A673 (cell line): ENCODE measurements around the gene TACC3. TPM values are rescaled to one million over a fixed set of nuclear protein-coding genes. Genes with fewer than 3 reads are reported as not detected.

Experiments used
- BruUV-seq: library from RNA; stranded (reverse); fragments of 400-500 nt; replicated peaks from 2 replicates; lab custom pipeline; 2021; lab: Mats Ljungman, UMichigan
- CTCF ChIA-PET: fragments of 300-600 bp; sonication (Branson Sonifier 250); formaldehyde crosslinking; loops from one replicate; lab custom pipeline; 2022; ENCODE audit warnings: antibody characterized with exemption; lab: Charles Lee
- POLR2A ChIA-PET: fragments of 300-600 bp; sonication (Branson Sonifier 250); formaldehyde crosslinking; loops from one replicate; lab custom pipeline; 2022; ENCODE audit warnings: antibody characterized with exemption; ENCODE audit not compliant: low non-redundant PET; lab: Charles Lee
- DNase-seq: peaks from one replicate; pipeline ENCODE4 v3.0.0-alpha.2; 2015; ENCODE audit warnings: low spot score
- H3K27ac ChIP-seq: fragments of 200-600 bp; sonication (generic); 2 replicates; pipeline ENCODE4 v1.5.1; 2016; ENCODE audit warnings: mixed run types, low read depth, mild to moderate bottlenecking, mixed read lengths, antibody characterized with exemption, low read length; ENCODE audit not compliant: poor library complexity, severe bottlenecking
- H3K27me3 ChIP-seq: fragments of 200-600 bp; sonication (generic); replicated peaks from 2 replicates; pipeline ENCODE4 v1.6.1; 2017; ENCODE audit warnings: mixed run types, low read depth, mild to moderate bottlenecking, mixed read lengths, antibody characterized with exemption, low read length; ENCODE audit not compliant: insufficient read depth, poor library complexity
- H3K36me3 ChIP-seq: fragments of 200-600 bp; sonication (generic); 2 replicates; pipeline ENCODE4 v1.6.1; 2016; ENCODE audit warnings: mixed run types, mild to moderate bottlenecking, mixed read lengths, antibody characterized with exemption, low read length; ENCODE audit not compliant: insufficient read depth, poor library complexity, severe bottlenecking
- H3K4me1 ChIP-seq: fragments of 200-600 bp; sonication (generic); 2 replicates; pipeline ENCODE4 v1.6.1; 2017; ENCODE audit warnings: mixed run types, mild to moderate bottlenecking, mixed read lengths, antibody characterized with exemption, low read length; ENCODE audit not compliant: insufficient read depth, poor library complexity, severe bottlenecking
- H3K4me3 ChIP-seq: fragments of 200-600 bp; sonication (generic); 2 replicates; pipeline ENCODE4 v1.5.1; 2016; ENCODE audit warnings: low read depth, mixed run types, mild to moderate bottlenecking, mixed read lengths, low read length; ENCODE audit not compliant: poor library complexity, severe bottlenecking
- H3K9me3 ChIP-seq: fragments of 200-600 bp; sonication (generic); 2 replicates; pipeline ENCODE4 v1.6.1; 2016; ENCODE audit warnings: mixed run types, low read depth, mild to moderate bottlenecking, mixed read lengths, antibody characterized with exemption, low read length; ENCODE audit not compliant: poor library complexity, severe bottlenecking
- EZH2 ChIP-seq: fragments of 200-600 bp; sonication (generic); IDR thresholded peaks from 2 replicates; pipeline ENCODE4 v1.6.1; 2017; ENCODE audit warnings: borderline replicate concordance, low read depth, mild to moderate bottlenecking, mixed read lengths, antibody characterized with exemption, low read length; ENCODE audit not compliant: poor library complexity, severe bottlenecking
- intact Hi-C: fragments of 100-400 bp; cut with micrococcal nuclease; formaldehyde crosslinking; loops from one replicate; pipeline ENCODE4 v1.10.0; 2022; ENCODE audit not compliant: unreplicated experiment
- total RNA-seq: library from RNA; stranded (reverse); gene quantifications from 2 replicates; pipeline ENCODE4 v1.2.3, GENCODE V29; 2021
- TF ChIP-seq, protein P1 (sequence below): fragments of 300-800, 200-600 bp; sonication (generic); conservative IDR thresholded peaks from 2 replicates; pipeline ENCODE4 v1.5.1; 2017; ENCODE audit warnings: low read depth, mild to moderate bottlenecking, antibody characterized with exemption, low read length, moderate library complexity, mixed read lengths

Gene TACC3
- total RNA-seq, 1 experiment from 2014 or later = 246 TPM

GRCh38 chr4:1737666-1738065, 16.3 kb downstream of the TACC3 start:
- BruUV-seq = no TSS peak
- Histone ChIP-seq H3K27ac (no peak overlapping the region), H3K4me1 (no peaks in the 10 kb centered on the region), H3K9me3 (peaks cover 17% of the 10 kb centered on the region), H3K27me3 (no peaks in the 10 kb centered on the region), H3K36me3 (peaks cover 95% of the 10 kb centered on the region), H3K4me3 (no peak overlapping the region)
- TF ChIP-seq EZH2 = no peak
- TF ChIP-seq, protein P1, sequence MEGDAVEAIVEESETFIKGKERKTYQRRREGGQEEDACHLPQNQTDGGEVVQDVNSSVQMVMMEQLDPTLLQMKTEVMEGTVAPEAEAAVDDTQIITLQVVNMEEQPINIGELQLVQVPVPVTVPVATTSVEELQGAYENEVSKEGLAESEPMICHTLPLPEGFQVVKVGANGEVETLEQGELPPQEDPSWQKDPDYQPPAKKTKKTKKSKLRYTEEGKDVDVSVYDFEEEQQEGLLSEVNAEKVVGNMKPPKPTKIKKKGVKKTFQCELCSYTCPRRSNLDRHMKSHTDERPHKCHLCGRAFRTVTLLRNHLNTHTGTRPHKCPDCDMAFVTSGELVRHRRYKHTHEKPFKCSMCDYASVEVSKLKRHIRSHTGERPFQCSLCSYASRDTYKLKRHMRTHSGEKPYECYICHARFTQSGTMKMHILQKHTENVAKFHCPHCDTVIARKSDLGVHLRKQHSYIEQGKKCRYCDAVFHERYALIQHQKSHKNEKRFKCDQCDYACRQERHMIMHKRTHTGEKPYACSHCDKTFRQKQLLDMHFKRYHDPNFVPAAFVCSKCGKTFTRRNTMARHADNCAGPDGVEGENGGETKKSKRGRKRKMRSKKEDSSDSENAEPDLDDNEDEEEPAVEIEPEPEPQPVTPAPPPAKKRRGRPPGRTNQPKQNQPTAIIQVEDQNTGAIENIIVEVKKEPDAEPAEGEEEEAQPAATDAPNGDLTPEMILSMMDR = no peak
- ChIA-PET CTCF (no interaction called here), POLR2A (no interaction called here)
- no peak for DNase-seq
- intact Hi-C loops = no loop called here

DNA sequence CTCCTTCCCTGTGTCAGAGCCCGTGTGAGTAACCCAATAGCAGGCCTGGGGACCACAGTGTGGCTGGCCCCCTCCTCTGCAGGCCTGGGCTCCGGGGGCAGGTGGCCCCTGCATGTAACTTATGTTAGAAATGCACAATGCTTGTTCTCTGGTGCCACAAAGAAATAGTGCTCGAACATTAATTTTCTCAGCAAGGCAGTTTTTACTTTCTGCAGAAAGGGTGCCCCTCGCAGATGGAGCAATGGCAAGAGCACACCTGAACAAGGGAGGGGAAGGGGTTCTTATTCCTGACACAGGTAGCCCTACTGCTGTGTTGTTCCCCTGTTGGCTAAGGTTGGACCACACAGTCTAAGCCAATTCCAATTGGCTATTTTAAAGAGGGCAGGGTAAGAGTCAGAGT, 17.1 kb downstream of the TACC3 start:
- intact Hi-C loops = no loop called here
- no peaks in the 10 kb centered on the region for H3K27me3 ChIP-seq
- ChIA-PET POLR2A (no interaction called here), CTCF (no interaction called here)
- H3K4me3 ChIP-seq = no peak overlapping the region
- peaks cover 17% of the 10 kb centered on the region for H3K9me3 ChIP-seq
- no peak for TF ChIP-seq EZH2
- TF ChIP-seq, protein P1 = no peak
- H3K4me1 ChIP-seq = no peaks in the 10 kb centered on the region
- no peak overlapping the region for H3K27ac ChIP-seq
- no TSS peak for BruUV-seq
- DNase-seq = no peak
- peaks cover 88% of the 10 kb centered on the region for H3K36me3 ChIP-seq

GRCh38 chr4:1739358-1739757, 18.0 kb downstream of the TACC3 start:
- no TSS peak for BruUV-seq
- Histone ChIP-seq H3K36me3 (peaks cover 91% of the 10 kb centered on the region), H3K4me1 (no peaks in the 10 kb centered on the region), H3K9me3 (peaks cover 17% of the 10 kb centered on the region), H3K4me3 (no peak overlapping the region), H3K27me3 (no peaks in the 10 kb centered on the region), H3K27ac (no peak overlapping the region)
- ChIA-PET CTCF (no interaction called here), POLR2A (no interaction called here)
- intact Hi-C loops = no loop called here
- no peak for DNase-seq
- no peak for TF ChIP-seq EZH2
- TF ChIP-seq, protein P1 = no peak
